Spleen (tissue), 11 donors: ENCODE measurements around the gene SH3RF3. TPM values are rescaled to one million over a fixed set of nuclear protein-coding genes. Genes with fewer than 3 reads are reported as not detected.

Source experiments
- DNase-seq: peaks from one replicate; pipeline ENCODE4 v3.0.0-alpha.2; 2020
- H3K27ac ChIP-seq, 8 donors: fragments of 200-600 bp; sonication (generic) in 7 of 8; 1 replicate in 4 of 8; 2 replicates in 4 of 8; pipeline versions ENCODE4 v1.5.0 to v1.8.0; 2016 to 2021; ENCODE audit warnings: inconsistent platforms in 4 of 8, mild to moderate bottlenecking in 4 of 8, moderate library complexity in 1 of 8
- H3K27me3 ChIP-seq, 7 donors: fragments of 200-600 bp; sonication (generic) in 6 of 7; replicated peaks in 1 of 7; 1 replicate in 4 of 7; 2 replicates in 3 of 7; pipeline versions ENCODE4 v1.5.0 to v1.8.0; 2016 to 2021; ENCODE audit warnings: inconsistent platforms in 3 of 7, mild to moderate bottlenecking in 1 of 7
- H3K36me3 ChIP-seq, 6 donors: fragments of 200-600 bp; sonication (generic) in 5 of 6; 1 replicate in 4 of 6; 2 replicates in 2 of 6; pipeline versions ENCODE4 v1.5.0 to v1.8.0; 2016 to 2021; ENCODE audit warnings: inconsistent platforms in 2 of 6
- H3K4me1 ChIP-seq, 6 donors: fragments of 200-600 bp; sonication (generic) in 5 of 6; 1 replicate in 3 of 6; 2 replicates in 3 of 6; pipeline versions ENCODE4 v1.5.0 to v1.8.0; 2016 to 2021; ENCODE audit warnings: inconsistent platforms in 3 of 6
- H3K4me3 ChIP-seq, 8 donors: fragments of 200-600 bp; sonication (generic) in 7 of 8; 1 replicate in 4 of 8; 2 replicates in 4 of 8; pipeline versions ENCODE4 v1.5.0 to v1.8.0; 2016 to 2021; ENCODE audit warnings: inconsistent platforms in 4 of 8, mild to moderate bottlenecking in 4 of 8, moderate library complexity in 2 of 8
- H3K9me3 ChIP-seq, 8 donors: fragments of 200-600 bp; sonication (generic) in 7 of 8; 1 replicate in 4 of 8; 2 replicates in 4 of 8; pipeline versions ENCODE4 v1.5.0 to v1.8.0; 2016 to 2021; ENCODE audit warnings: inconsistent platforms in 4 of 8
- CTCF ChIP-seq, 11 experiments: fragments of 200-600 bp in 7 of 11; fragments of 450-650 bp in 4 of 11; sonication (generic) in 4 of 11; IDR thresholded peaks in 8 of 11; conservative IDR thresholded peaks in 3 of 11; 1 replicate in 7 of 11; 2 replicates in 4 of 11; pipeline versions ENCODE4 v1.4.0 to v1.8.0; 2016 to 2021; ENCODE audit warnings: antibody characterized with exemption in 11 of 11, inconsistent platforms in 4 of 11, mild to moderate bottlenecking in 1 of 11
- POLR2A ChIP-seq, 3 donors: fragments of 450-650 bp; IDR thresholded peaks; one replicate each; pipeline ENCODE4 v1.5.1; 2017; ENCODE audit warnings: antibody characterized with exemption in 3 of 3, mild to moderate bottlenecking in 1 of 3
- POLR2AphosphoS5 ChIP-seq, 3 donors: sonication (generic); formaldehyde crosslinking; IDR thresholded peaks; one replicate each; pipeline ENCODE4 v1.5.1; 2017; ENCODE audit warnings: antibody characterized with exemption in 3 of 3
- WGBS, 5 donors: extraction: QIAGEN DNeasy Blood & Tissue Kit in 3 of 5; methylation state at CpG; one replicate each; pipeline versions ENCODE4 v1.1.5 to v1.1.7; 2013 to 2018; 5-methylcytosine and 5-hydroxymethylcytosine counted together
- intact Hi-C: fragments of 100-400 bp; cut with DNase I; formaldehyde crosslinking; loops from one replicate; pipeline ENCODE4 v1.15.0; 2023; ENCODE audit warnings: low total_unique reads
- polyA plus RNA-seq, 3 donors: library from polyadenylated mRNA; stranded (reverse); fragments of 200-250 nt; gene quantifications; one replicate each; pipeline ENCODE4 v1.2.1, GENCODE V29; 2013
- total RNA-seq, 7 donors: library from RNA; depleted of rRNA in 3 of 7; stranded (reverse); fragments of >200 nt in 3 of 7; fragmentation: NEBNext Ultra II Directional in 4 of 7; extraction: Animal tissue kit (Norgen Biotek cat#: 25700) in 4 of 7; gene quantifications; one replicate each; pipeline versions ENCODE4 v1.1.0 to v1.2.1, GENCODE V29; 2016 to 2021
- donor health status: healthy with polysubstance abuse.
- donor health status: DM: no; HTN: no; CAD: no; lungs with moderate emphysema.
- donor health status: DM: no; HTN: no; CAD: no.
- donor health status: Bipolar disorder and iron deficiency.
- donor health status: healthy.
- donor health status: DM: no; HTN: no; CAD: no.
- donor health status: DM: yes; HTN: yes; CAD: no.

Gene SH3RF3
- total and polyA plus RNA-seq, 10 donors = 1.3 to 7.6 (median 4.7) TPM

GRCh38 chr2:109128048-109128615 is 873 bp upstream of the SH3RF3 start:
- peaks cover 11 to 49% (median 33%) of the 10 kb centered on the region in 6 donors for H3K4me1 ChIP-seq
- H3K27ac ChIP-seq = peak overlapping the region in 6 of 8 donors; percentile 34 to 81 (median 60)
- peak; percentile 93 for DNase-seq
- WGBS, 5 donors = 0 to 1% (median 1%) methylated on average over 28 to 63 of the region's 63 CpGs
- H3K4me3 ChIP-seq = peak overlapping the region; percentile 59 to 88 (median 76)
- peaks cover 0 to 76% (median 25%) of the 10 kb centered on the region in 7 donors for H3K27me3 ChIP-seq
- peak; percentile 85 to 96 (median 92) for TF ChIP-seq CTCF (IDR thresholded peaks at IDR 0.05 in 8 of 11, conservative IDR thresholded peaks at IDR 0.05 in 3 of 11)
- no peak for TF ChIP-seq POLR2A (IDR thresholded peaks at IDR 0.05)
- TF ChIP-seq POLR2AphosphoS5 (IDR thresholded peaks at IDR 0.05) = peak; percentile 50 to 77 (median 69)
- H3K9me3 ChIP-seq = no peaks in the 10 kb centered on the region
- no peaks in the 10 kb centered on the region for H3K36me3 ChIP-seq
- intact Hi-C loops = no loop called here

DNA sequence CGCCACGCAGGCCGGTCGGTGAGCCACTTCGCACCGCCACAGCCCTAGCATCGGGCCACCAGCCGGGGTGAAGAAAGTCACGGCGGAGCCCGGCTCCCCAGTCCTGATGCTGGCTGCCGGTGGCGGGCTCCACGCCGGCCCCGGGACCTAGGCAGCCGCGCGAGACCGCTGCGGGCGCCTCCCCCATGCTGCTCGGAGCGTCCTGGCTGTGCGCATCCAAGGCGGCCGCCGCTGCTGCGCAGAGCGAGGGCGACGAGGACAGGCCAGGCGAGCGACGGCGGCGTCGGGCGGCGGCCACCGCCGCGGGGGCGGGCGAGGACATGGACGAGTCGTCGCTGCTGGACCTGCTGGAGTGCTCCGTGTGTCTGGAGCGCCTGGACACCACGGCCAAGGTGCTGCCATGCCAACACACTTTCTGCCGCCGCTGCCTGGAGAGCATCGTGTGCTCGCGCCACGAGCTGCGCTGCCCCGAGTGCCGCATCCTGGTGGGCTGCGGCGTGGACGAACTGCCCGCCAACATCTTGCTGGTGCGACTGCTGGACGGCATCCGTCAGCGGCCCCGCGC is 433 bp downstream of the SH3RF3 start:
- Histone ChIP-seq H3K36me3 (no peaks in the 10 kb centered on the region), H3K27me3 (peaks cover 0 to 74% (median 25%) of the 10 kb centered on the region in 7 donors), H3K9me3 (no peaks in the 10 kb centered on the region), H3K4me3 (peak overlapping the region; percentile 59 to 88 (median 76)), H3K4me1 (peaks cover 11 to 51% (median 33%) of the 10 kb centered on the region in 6 donors), H3K27ac (peak overlapping the region in 3 of 8 donors; percentile 65 to 81 (median 72))
- TF ChIP-seq CTCF (IDR thresholded peaks at IDR 0.05 in 8 of 11, conservative IDR thresholded peaks at IDR 0.05 in 3 of 11) = no peak
- TF ChIP-seq POLR2AphosphoS5 (IDR thresholded peaks at IDR 0.05) = no peak
- no peak for TF ChIP-seq POLR2A (IDR thresholded peaks at IDR 0.05)
- 1 to 2% (median 2%) methylated on average over 42 to 70 of the region's 70 CpGs; no CpG with 5 or more reads in 1 of the 5 donors for WGBS, 5 donors
- DNase-seq = peak; percentile 85
- intact Hi-C loops = no loop called here

- Histone ChIP-seq H3K27me3 (peaks cover 0 to 71% (median 25%) of the 10 kb centered on the region in 7 donors), H3K27ac (peak overlapping the region in 1 of 8 donors; percentile 81), H3K4me1 (peaks cover 11 to 58% (median 34%) of the 10 kb centered on the region in 6 donors), H3K36me3 (no peaks in the 10 kb centered on the region), H3K9me3 (no peaks in the 10 kb centered on the region), H3K4me3 (peak overlapping the region; percentile 59 to 88 (median 76))
- peak; percentile 79 for DNase-seq
- TF ChIP-seq CTCF (IDR thresholded peaks at IDR 0.05 in 8 of 11, conservative IDR thresholded peaks at IDR 0.05 in 3 of 11) (no peak), POLR2AphosphoS5 (IDR thresholded peaks at IDR 0.05) (peak in 2 of 3 donors; percentile 33 to 34)
- intact Hi-C loops = no loop called here
- WGBS, 5 donors = 15 to 22% (median 17%) methylated on average over 40 to 56 of the region's 56 CpGs
Observed at GRCh38 chr2:109129921-109130722, 1.1 kb downstream of the SH3RF3 start.

- Histone ChIP-seq H3K9me3 (no peaks in the 10 kb centered on the region), H3K27ac (no peak overlapping the region), H3K4me1 (peaks cover 12 to 64% (median 38%) of the 10 kb centered on the region in 6 donors), H3K36me3 (no peaks in the 10 kb centered on the region), H3K4me3 (peak overlapping the region in 7 of 8 donors; percentile 59 to 88 (median 76)), H3K27me3 (peaks cover 0 to 67% (median 25%) of the 10 kb centered on the region in 7 donors)
- 69 to 90% (median 81%) methylated on average over 5 of the region's 5 CpGs for WGBS, 5 donors
- no peak for DNase-seq
- no peak for TF ChIP-seq POLR2A (IDR thresholded peaks at IDR 0.05)
- TF ChIP-seq CTCF (IDR thresholded peaks at IDR 0.05 in 8 of 11, conservative IDR thresholded peaks at IDR 0.05 in 3 of 11) = no peak
- intact Hi-C loops = no loop called here
Observed at GRCh38 chr2:109130723-109130995, 1.7 kb downstream of the SH3RF3 start.
